GM19238 (cell line): ENCODE data around the gene RGS7.
"Not testable (repeated sequence)": the region's sequence is repeated elsewhere in the genome, so short reads cannot be mapped to it uniquely, and the experiment has no call there.

Source experiments
- DNase-seq: peaks from one replicate; pipeline ENCODE4 v3.0.0; 2011; ENCODE audit warnings: low spot score; ENCODE audit not compliant: insufficient read length

Gene RGS7

GRCh38 chr1:241140670-241141069 is 216.3 kb downstream of the RGS7 start:
- no peak for DNase-seq

DNA sequence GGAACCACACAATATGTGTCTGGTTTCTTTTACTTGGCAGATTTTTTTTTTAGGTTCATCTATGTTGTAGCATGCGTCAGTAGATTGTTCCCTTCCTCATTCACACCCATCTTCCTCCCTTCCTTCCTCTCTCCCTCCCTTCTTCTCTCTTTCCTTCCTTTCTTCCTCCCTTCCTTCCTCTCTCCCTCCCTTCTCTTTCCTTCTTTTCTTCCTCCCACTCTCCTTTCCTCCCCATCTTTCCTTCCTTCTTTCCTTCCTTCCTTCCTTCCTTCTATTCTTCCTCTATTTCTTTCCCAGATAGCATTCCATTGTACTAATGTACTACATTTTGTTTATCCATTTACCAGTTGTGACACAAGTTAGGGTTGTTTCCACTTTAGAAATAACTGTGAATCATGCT is 218.0 kb downstream of the RGS7 start:
- no peak for DNase-seq

GRCh38 chr1:241138248-241138647 is 218.8 kb downstream of the RGS7 start:
- no peak for DNase-seq

DNA sequence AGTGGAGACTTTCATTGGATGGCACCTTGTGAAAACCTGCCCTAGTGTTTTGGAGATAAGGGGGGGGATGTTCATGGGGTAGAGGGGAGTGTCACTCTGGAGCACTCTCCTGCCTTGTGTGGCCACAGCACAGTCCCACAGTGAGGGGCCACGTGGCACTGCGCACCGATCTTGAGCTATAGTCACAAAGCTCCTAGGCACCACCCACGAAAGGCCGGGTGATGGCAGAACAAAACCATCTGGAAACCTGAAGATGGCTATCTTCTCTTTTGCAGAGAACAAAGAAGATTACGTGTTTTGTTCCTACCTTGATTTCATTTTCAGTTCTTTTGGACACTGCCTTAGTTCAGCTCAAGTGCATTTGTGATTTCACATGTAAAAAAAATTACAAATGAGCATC is 220.6 kb downstream of the RGS7 start:
- no peak for DNase-seq

DNA sequence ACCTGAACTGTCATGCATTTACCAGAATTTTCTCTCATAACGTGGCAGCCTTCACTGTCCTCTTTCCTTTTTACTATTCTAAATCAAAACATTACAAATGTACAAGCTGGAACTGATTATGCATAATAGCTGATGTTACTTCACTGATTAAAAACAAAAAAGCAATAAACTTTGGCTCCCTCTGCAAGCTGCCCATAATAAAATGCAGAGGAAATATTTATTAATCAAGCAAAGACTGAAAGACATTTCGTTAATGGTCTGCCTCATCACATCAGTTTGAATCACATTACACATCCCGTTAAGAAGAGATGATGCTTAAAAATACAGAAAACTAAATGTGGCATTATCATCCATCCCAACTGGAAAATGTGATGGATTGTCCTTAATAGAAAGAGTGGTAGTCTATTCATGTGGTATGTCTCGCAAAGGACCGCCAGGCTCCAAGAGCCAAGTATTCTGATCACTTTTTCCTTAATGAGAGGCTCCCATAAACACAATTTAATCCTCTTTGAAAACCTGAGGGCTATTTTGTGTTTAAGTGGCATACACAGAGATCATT is 225.3 kb downstream of the RGS7 start:
- DNase-seq: no peak

DNA sequence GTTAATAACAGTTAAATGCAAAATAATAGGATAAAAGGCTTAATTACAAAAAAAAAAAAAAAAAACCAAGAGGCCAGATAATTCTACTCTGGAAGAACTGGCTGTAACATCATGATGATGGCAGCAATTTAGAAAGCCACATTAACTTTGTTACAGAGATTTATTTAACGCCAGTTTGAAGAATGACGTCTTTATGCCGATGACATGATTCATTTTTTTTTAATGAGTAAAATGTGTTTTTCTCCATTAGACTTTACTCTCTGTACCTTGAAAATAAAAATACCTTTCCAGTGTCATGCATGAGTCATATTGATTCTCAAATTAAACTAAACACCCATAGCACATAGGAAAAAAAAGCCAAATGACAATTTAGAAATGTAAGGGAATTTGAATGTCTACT is 226.1 kb downstream of the RGS7 start:
- DNase-seq: no peak

DNA sequence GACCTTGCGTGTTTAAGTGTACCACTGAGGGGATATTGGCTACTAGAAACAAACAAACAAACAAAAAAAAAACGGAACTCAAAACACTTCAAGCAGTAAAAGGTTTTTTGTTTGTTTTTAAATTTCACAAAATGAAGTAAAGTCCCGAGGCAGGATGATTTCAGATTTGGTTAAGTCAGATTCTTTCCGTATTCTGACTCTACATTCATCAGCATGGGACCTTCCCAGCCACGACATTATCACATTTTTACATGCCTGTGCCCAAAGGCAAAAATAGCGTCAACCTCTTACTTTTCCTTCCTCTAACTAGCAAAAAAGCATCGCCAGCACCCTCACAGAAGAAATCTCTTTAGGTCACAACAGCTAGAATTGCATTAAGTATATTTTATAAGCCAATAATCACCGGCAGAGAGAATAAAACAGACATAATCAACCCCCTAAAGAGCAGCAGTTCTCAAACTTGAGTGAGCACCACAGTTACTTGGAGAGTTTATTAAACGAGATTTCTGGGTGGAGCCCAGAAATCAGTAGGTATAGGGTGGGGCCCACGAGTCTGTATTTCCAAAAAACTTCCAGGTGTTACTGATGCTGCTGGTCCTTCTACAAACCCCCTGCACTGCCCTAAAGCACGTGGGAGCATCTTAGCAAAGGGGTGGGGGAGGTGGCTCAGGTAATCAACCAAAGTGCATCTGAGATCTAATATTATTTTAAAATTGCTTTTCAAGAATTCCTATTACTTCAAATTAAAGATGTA is 227.6 kb downstream of the RGS7 start:
- no peak for DNase-seq

- no peak for DNase-seq
Measured at GRCh38 chr1:241125286-241125685, 231.7 kb downstream of the RGS7 start.

- DNase-seq: no peak
Measured at GRCh38 chr1:241118049-241118448, 239.0 kb downstream of the RGS7 start.

- DNase-seq: no peak
Measured at GRCh38 chr1:241115784-241116183, 241.2 kb downstream of the RGS7 start.

- no peak for DNase-seq
Measured at GRCh38 chr1:241114699-241115233, 242.2 kb downstream of the RGS7 start.

DNA sequence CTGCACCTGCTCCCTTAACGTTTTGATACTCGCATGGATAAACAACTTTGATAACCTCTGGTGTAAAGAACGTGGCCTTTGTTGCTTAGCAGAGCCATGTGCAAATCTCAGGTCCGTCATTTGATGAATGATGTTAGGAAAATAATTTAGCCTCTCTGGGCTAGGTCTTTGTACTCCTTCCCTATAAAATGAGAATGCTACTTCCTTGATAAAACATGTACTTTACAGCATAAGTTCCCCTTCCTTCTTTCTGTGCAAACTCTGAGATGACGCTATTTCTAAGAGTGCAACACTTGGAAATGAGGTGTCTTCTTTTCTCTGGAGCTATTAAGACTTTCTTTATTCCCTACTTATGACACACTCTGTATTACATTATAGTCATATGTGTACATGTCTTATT is 243.4 kb downstream of the RGS7 start:
- no peak for DNase-seq

DNA sequence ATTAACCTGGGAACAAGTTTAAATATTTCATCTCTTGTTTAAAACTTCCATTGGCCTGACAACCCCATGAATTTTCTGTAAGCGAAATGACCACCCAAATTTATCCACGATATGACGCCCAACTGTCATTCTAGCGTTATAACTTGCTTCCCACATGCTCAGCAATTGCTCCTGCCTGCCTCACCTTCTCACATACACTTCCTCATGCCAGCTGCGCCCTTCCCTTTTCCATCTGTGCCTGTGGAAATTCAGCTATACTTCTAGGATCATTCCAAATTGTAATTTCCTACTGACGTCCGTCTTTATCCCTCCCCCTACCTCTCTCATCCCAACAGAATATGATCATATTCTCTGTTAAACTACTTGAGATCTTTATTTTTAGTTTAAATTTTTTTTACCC is 248.0 kb downstream of the RGS7 start:
- no peak for DNase-seq

GRCh38 chr1:241105147-241105546 is 251.9 kb downstream of the RGS7 start:
- DNase-seq: no peak

GRCh38 chr1:241102664-241103063 is 254.3 kb downstream of the RGS7 start:
- no peak for DNase-seq

DNA sequence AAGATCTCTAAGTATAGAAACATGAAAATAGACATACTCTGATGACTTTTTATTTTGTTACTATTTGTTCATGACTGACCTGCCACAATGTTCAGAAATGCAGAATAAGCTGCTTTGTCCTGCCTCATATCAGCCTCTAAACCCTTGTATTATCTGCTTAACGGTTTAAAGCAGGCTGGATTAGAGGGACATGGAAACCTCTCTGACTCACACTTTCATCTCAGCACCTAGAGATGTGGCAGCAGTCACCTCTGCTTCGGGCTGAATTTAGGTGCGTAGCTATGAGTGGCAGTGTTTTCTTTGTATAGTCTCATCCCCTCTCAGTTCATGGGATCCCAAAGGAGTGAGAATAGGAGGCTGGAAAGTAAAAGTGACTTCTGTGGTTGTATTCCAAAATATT is 255.4 kb downstream of the RGS7 start:
- no peak for DNase-seq

- DNase-seq: no peak
Measured at GRCh38 chr1:241097479-241097878, 259.5 kb downstream of the RGS7 start.

DNA sequence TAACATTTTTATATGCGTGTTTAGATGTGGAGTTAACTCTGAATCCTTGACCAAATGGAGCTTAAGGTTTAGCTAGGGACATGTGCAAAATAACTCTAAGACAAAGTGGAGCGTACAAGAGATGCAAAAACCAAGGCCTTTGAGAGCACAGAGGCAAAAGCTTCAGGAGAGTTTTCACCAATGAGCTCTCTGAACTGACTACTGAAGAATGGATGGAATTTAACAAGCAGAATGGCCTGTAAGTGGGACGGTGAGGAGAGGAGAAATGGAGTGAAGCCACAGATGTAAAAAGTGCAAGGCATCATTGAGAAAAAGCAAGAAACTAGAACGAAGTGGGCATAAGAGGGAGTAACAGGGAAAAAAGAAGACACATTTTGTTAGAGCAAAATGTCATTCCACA is 260.0 kb downstream of the RGS7 start:
- DNase-seq: no peak

DNA sequence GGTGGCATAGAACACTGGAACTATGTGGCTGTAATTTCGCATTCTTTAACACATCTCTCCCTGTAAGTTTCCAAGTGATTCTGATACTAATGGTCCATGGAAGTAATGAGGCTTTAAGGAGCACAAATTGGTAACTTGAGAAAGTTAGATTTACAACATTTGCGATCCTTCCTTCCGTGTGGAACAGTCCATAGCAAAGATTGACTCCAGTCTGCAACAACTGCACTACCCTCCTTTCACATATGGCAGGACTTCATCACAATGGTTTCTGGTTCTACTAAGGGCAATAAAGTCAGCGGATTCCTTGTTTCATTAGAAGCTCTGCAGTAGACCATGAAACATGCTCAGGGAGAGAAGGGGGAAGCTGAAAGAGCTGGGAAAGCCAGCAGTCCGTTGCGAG is 261.2 kb downstream of the RGS7 start:
- no peak for DNase-seq

- DNase-seq: no peak
Measured at GRCh38 chr1:241090798-241091197, 266.2 kb downstream of the RGS7 start.

DNA sequence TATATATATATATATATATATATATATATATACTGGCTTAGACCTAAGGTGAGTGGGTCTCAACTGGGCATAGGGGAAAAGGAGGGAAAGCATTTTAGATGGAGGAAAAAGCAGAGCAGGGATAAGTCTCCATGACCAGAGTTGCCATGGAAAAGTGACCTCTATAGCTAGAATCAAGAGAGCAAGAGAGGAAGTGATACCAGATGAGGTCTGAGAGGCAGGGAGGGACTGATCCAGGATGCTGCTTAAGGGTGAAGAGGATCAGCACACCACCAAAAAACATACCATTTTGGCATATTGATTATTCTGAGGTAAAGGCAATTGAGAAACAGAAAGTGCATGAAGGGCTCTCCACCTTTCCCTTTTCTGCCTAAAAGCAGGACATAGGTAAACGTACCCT is 267.9 kb downstream of the RGS7 start:
- DNase-seq: not testable (repeated sequence)

DNA sequence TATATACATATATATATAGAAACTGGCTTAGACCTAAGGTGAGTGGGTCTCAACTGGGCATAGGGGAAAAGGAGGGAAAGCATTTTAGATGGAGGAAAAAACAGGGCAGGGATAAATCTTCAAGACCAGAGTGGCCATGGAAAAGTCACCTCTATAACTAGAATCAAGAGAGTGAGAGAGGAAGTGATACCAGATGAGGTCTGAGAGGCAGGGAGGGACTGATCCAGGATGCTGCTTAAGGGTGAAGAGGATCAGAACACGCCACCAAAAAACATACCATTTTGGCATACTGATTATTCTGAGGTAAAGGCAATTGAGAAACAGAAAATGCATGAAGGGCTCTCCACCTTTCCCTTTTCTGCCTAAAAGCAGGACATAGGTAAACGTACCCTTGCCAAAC is 268.9 kb downstream of the RGS7 start:
- DNase-seq: not testable (repeated sequence)

- no peak for DNase-seq
Measured at GRCh38 chr1:241086686-241087085, 270.3 kb downstream of the RGS7 start.
